Mammary epithelial cell (primary cell): ENCODE results near the gene LRCOL1.

Experiments
- CTCF ChIP-seq, 2 donors: IDR thresholded peaks in 1 of 2; conservative IDR thresholded peaks in 1 of 2; 2 replicates each; pipeline ENCODE4 v1.5.1; 2011 to 2012; ENCODE audit warnings: inconsistent platforms in 2 of 2, low read length in 2 of 2, mild to moderate bottlenecking in 2 of 2, control low read depth in 1 of 2, low read depth in 1 of 2; ENCODE audit not compliant: insufficient read depth in 1 of 2; ENCODE audit errors: extremely low read depth in 1 of 2
- EZH2 ChIP-seq: IDR thresholded peaks from 2 replicates; pipeline ENCODE4 v1.6.1; 2012; ENCODE audit warnings: low read length, inconsistent platforms, borderline replicate concordance

DNA sequence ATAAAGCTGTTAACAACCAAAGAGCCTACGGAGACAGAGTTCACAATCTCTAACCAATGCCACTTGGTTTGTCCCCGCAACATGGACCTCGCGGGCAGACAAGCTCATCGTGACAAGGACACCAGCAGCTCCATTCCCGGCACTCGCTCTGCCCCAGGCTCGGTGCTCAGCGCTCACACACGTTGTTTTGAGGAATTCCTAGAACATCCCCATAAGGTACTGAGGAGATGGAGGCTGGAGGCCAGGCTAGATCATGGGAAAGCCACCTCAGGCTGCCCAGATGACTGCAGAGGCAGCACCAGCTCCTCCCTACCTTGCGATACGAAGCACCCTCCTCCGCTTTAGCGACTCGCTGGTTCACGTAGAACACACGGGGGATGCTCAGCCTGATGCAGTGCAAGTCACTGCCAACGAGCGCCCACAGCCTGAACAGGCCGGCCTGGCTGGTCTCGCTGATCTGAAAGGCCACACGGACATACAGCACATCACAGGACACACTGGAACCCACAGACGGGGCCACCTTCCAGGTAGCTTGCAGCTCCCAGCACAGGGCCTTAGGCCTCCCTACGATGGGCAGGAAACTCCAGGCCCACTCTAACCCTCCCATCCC, 38.3 kb upstream of the LRCOL1 start:
- no peak for TF ChIP-seq CTCF (conservative IDR thresholded peaks at IDR 0.05 in 1 of 2, IDR thresholded peaks at IDR 0.05 in 1 of 2; ENCODE audit: extremely low read depth in 1 of 2, insufficient read depth in 1 of 2, low read depth in 1 of 2, low read length in 2 of 2)
- TF ChIP-seq EZH2: no peak
